HPDE6-E6E7 (cell line): ENCODE data around the gene RPL10.

ENCODE experiments used
- DNase-seq: peaks from one replicate; pipeline ENCODE4 v3.0.0; 2011; ENCODE audit warnings: missing footprints; ENCODE audit errors: extremely low spot score

Gene RPL10

DNA sequence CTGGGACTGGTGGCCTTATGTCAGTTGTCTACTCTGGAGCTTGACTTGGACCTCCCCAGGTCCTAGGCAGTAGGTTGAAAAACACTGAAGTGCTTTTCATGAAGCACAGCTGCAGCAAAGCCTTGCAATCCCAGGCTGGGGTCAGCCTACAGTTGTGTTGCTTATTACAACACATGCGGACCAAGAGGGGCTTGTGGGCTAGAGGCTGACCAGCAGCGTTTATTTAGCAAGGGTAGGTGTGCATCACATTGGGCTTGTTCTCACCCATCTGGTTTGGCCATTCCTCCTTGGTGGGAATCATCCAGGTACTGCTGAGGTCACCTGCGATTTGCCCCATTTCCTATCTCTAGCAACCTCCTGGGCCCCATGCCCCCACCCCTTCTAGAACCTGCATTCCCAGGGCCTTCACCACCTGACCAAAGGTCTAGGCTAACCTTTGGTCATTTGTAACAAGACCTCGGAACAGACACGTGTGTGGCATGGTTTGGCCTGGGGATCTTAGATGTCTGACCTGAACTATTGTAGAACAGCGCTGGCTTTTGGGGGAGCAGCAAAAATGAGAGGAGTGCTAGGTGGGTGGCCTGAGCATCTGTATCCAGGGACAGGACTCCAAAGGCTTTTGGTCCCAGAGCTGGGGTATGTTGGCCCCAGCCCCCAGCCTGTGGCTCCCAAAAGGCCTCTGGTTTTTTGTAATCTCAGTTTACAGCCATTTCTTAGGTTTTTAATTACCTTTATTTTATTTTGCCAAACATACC, 3.0 kb downstream of the RPL10 start:
- no peak for DNase-seq

DNA sequence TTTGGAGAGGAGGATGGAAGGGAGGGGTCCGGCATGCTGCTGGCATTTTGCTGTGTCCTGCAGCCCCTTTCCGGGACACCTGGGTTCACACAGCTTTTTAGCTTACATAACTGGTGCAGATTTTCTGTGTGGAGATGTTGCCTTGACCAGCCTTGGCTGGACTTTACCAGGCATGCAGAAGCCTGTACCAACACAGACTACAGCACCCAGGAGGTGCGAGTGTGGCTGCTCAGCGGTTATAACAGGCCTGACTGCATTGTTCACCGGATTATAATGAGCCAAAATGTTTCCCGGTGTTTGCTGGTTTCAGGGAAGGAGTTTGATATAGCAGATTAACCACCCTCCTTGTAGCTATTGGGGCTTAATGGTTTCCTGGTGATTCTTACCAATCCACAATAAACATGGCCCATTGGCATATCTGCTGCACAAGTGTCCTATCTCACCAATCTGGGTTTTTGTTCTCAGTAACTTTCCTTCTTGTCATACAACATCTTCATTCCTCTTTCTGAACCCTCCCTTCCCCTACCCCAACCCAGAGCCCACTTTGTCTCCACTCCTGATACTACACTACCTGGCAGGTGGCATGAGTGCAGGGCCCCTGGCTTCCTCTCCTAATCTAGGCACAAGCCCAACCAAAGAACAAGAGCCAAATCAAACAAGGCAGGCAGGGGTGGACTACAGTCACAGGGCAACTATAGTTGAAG, 3.9 kb downstream of the RPL10 start:
- peak; percentile 68 for DNase-seq

DNA sequence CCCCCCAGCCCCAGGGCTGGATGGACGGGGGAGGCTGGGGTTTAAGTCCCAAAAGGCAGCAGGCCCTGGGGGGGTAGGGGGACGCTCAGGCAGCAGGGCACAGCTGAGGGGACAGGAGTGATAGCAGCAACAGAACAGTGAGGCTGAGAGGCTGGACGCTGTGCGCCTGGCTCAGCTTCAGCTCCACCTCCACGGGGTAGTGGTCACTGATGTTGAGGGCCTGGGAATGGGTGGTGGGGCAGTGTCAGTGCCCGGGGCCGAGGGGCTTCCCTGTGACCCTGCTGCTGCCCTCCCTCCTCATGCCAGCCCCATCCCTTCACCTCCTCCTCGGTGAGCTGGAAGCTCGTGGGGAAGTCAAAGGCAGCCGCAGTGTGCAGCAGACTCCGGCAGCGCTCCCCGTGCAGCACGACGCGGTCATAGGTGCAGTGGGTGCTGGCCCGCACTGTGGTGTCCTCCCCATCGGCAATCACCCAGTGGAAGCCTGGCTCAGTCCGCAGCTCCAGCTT, 4.5 kb downstream of the RPL10 start:
- DNase-seq: no peak

DNA sequence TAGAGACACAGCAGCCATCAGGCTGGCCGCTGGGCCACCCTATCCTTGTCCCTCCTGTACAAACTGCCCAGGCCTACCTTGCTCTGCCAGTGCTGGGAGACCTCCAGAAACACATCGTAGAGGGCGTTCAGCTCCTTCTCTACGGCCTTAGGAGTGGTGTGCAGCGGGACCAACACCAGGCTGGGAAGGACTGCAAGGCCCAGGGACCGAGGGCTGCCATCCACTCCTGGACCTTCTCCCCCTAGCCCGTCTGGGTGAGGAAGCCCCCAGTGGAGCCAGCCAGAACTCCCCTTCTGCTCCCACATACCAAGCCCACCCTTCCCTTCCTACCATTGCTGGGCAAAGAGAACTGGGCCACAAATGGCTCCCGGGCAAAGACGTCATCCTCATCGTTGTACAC, 5.0 kb downstream of the RPL10 start:
- no peak for DNase-seq

DNA sequence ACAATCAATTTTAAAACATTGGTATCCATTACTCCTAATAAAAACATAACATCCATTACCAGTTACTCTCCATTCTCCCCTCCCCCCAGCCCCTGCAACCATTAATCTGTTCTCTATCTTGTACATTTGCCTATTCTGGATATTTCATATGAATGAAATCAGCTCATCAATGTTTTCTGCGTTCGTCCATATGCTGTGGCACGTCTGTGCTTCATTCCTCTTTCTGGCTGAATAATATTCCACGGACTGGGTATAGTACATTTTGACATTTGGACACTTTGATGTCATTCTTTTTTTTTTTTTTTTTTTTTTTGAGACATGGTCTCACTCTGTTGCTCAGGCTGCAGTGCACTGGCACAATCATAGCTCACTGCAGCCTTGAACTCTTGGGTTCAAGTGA, 5.7 kb downstream of the RPL10 start:
- no peak for DNase-seq

DNA sequence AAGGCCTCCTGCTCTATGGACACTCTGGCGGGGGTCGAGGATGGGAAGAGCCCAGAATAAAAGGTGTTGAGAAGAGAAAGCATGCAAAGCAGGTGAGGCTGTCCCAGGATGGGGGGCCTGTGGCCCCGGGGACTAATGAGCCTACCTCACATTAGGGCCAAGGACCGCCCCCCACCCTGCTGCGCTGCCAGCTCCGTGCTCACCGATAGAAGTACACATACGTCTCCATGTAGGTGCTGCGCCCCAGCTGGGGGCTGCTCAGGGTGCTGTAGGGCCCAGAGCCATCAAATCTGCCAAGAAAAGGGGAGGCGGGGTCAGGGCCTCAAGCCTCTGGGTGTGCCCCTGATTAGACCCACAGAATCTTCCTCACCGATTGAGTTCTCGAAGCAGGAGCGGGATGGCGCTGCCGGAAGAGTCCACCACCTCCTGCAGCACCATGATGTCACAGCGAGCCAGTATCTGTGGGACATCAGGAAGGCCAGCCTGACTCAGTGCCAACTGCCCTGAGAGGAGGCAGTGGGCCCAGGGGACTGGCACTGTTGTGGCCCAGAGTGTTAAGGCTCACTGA, 6.5 kb downstream of the RPL10 start:
- no peak for DNase-seq

DNA sequence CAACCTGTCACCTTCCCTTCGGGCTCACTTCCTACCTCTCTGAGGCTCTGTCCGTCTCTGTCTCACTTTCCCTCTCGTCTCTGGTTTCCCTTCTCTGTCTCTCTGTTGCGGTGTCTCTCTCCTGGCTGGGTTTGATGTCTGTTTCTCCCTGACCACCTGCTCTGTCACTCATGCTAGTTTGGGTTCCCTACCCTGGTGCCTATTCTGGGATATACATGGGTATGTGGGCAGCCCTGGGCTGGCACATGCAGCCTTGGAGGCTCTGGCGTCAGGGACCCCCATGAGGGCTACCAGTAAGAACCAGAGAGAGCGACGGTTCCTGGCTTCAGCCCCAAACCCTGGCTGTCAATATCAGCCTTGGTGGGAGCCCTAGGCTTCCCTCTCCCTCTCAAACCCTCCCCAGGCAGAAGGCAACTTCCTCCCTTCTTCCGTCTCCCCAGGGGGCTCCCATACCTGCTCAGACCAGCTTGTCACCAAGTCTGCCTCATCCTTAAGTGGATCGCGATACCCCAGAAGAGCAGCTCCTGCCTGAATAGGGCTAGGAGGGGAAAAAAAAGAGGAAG, 10.6 kb downstream of the RPL10 start:
- no peak for DNase-seq

DNA sequence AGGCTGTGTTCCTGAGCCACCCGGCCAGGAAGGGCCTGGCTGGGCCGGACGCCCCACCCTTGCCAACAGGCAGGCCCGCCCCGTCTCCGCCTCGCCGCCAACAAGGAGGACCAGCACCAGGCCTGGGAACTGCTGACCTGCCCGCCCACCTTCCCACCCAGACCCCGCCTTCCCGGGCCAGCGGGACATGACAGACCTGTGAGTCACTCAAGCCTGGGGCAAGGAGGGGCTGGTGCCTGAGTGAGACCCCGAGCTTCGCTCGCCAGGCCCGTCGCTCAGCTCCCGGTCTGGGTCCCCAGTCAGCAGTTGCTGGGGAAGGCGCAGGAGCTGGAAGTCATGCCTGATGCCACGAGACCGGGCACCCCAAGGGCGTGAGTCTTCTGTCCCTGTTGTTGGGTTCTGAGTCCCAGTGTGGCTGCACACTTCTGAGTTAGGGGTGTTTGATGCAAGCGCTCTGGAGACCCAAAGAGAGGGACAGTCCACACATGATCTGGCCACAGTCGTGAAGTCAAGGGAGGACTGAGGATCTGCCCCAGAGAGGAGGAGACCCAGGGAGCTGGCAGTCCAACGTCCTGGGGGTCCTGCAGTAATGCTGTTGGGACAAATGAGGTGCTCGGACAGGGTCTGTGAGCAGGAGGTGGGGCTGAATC, 11.2 kb downstream of the RPL10 start, which contains the start of gene DNASE1L1:
Gene DNASE1L1 (minus strand): TSS at position 33 of the 650 bp plus-strand sequence. CDS start 3,686 bp downstream, outside the sequence.
- DNase-seq: peak; percentile 85

DNA sequence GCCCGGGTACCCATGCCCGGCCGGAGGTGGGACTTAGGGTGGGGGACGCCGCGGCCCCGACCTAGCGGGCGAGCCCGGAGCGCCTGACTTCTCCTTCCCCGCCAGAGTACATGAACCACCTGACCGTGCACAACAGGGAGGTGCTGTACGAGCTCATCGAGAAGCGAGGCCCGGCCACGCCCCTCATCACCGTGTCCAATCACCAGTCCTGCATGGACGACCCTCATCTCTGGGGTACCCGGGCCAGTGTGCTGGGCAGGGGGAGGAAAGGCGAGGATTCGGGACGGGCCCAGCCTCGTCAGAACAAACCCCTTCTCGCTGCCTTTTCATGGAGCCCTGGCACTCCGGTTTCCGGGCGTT, 13.8 kb downstream of the RPL10 start:
- peak; percentile 72 for DNase-seq

DNA sequence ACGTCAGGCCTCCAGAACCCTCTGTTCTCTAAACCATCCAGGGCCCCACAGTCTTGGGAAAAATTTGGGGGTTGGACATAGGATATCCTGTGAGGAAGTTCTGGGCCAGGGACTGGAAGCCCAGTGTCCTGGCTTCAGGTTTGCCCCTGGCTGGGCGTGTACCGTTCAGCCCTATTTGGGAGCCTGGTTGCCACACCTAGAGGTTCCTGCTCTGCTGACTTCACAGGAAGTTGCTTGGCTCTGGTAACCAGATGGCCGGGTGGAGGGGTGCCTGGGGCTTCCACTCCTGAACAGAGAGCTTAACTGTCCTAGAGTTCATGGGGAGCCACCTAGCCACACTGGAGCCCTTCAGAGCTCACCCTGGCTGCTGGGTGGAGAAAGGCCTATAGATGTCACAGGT, 14.3 kb downstream of the RPL10 start:
- no peak for DNase-seq

DNA sequence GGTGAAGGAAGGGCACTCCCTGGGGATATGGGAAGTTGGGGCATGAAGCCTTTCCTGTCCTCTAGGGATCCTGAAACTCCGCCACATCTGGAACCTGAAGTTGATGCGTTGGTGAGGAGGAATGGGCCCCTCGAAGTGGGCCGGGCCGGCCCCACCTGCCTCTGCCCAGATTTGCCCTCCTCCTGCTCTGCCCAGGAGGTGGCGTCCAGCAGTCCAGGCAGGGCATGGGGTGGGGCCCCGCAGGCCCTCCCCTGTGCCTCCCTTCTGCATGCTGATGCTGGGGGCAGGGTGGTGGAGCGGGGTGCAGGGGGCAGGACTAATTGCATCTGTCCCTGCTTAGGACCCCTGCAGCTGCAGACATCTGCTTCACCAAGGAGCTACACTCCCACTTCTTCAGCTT, 15.0 kb downstream of the RPL10 start:
- DNase-seq: no peak

DNA sequence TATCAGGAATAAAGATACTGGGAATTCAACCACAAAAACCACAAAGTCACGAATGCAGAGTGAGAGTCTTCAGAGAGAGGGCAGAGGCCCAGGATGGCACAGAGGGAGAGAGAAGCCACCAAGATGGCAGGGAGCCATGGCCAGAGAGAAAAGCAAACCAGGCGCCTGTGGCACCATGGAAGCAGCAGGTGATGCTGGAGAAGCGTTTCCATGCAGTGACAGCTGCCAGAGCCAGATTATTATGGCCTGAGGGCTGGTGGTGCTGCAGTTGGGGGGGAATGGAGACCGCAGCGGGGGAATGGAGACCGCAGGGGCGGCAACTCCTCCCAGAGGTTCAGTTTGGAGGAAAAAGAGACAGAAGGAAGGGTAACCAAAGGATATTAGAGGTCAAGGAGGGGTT, 19.0 kb downstream of the RPL10 start:
- no peak for DNase-seq

DNA sequence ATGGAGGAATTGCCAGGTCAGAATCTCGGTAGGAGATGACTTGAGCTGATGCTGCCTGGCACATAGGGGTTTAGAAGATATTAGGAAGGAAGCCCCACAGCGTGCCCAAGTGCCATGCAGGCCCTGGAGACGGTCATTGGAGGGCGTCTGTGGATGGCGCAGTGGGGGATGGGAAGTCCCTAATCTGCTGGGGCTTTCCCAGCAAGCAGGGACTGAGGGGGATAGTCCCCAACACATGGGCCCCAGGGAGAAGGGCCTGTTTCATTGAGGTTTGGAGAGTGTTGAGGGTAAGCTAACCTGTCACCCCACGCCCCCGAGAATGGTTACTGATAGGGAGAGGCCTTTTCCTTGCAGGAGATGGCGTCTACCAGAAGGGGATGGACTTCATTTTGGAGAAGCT, 21.0 kb downstream of the RPL10 start:
- DNase-seq: no peak

DNA sequence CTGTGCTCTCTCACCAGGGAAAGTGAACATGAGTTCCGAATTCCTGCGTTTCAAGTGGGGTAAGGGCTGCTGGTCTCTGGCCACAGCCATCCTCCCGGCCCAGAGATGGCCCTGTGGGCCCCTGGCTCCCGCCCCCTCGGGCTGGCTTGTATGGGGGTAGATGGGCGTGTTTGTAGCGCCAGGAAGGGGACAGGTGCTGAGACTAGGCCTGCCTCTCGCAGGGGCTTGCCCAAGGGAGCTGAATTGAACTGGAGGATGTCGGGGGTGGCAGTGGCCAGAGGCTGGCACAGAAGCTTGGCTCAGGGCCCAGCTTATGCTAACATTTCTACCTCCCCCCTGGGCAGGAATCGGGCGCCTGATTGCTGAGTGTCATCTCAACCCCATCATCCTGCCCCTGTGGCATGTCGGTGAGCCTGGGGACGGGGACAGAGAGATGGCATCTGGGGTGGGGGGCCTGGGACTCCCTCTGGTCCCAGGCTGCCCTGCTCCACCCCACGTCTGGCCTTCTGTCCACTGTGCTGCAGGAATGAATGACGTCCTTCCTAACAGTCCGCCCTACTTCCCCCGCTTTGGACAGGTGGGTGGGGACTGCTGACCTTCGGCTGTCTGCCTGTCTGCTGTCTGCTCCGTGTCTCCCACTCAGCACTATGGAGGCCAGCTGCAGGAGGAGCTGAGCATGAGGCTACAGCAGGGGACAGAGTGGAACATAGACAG, 21.7 kb downstream of the RPL10 start:
- no peak for DNase-seq

DNA sequence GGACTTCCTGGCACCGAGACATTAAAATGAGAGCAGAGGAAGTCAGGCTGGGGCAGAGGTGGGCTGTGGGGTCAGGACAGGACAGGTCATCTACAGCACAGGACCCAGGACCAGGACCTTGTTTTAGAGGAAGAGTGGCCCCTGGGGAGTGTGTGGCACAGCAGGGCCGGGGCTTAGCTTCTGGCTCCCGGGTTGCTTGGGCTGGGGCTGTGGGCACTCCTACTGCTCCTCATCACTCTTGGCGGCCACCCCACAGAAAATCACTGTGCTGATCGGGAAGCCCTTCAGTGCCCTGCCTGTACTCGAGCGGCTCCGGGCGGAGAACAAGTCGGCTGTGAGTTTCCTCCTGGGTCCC, 22.2 kb downstream of the RPL10 start:
- DNase-seq: no peak

DNA sequence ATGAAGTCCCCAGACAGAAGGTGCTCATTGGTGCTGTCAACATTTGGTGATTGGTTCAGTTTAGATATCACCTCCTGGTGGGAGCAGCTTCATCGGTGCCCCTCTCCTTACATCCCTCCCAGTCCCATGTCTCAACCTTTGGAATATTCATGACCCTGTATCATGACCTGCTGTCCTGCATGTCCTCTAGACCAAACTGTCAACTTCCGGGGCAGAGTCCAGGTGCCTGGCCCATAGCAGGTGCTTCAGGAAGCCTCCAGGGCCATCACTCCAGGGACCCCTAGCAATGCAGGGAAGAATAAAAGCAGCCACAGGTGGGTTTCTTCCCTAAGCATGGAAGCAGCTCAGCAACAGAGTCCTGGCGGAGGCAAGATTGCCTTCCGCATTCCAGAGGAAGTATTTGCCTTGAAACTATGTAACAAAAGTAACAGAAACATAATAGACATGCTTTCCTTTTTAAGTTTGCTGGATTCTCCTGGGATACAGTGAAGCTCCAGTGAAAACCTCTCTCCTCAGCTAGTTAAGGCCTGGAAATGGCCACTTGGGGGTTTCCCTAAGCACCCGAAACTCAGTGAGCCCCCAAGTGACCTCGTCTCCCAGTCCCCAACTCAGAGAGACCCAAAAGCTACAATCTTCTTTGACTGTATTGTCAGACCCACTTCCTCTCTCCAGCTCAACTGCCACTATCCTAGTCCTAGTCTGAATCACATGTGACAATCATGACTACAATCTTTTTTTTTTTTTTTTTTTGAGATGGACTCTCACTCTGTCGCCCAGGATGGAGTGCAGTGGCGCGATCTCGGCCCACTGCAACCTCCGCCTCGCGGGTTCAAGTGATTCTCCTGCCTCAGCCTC, 29.0 kb downstream of the RPL10 start:
- no peak for DNase-seq

DNA sequence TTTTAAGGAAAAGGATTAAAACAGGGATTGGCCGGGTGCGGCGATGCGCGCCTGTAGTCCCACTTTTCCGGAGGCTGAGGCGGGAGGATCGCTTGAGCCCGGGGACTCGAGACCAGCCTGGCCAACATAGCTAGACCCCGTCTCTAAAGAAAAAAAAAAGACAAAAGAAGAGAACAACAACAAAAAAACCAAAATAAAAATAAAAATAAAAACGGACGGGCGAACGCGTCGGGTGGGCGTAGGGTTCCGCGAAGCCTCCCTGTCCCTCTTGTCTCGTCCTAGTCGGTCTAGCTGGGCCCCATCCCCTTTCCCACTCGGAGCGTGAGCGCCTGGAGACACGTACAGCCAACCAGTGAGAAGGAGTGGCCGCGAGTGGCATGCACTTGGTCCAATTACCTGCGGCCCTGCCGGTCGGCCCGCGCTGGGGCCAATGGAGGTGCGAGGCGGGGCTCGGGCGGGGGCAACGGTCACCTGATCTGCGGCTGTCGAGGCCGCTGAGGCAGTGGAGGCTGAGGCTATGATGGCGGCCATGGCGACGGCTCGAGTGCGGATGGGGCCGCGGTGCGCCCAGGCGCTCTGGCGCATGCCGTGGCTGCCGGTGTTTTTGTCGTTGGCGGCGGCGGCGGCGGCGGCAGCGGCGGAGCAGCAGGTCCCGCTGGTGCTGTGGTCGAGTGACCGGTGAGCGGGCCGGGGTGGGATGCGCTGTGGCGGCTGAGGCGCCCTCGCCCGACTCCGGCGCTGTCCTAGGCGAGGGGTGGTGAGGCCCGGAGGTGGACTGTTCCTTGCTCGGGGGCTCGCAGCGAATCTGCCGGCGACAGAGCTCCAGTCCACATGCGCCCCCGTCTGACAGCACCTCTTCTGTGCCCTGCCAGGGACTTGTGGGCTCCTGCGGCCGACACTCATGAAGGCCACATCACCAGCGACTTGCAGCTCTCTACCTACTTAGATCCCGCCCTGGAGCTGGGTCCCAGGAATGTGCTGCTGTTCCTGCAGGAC, 30.3 kb downstream of the RPL10 start, which contains the start of gene ATP6AP1:
Gene ATP6AP1 (plus strand): TSS at position 502 of the 996 bp plus-strand sequence. CDS start 16 bp downstream, at position 518.
- DNase-seq: peak; percentile 99

DNA sequence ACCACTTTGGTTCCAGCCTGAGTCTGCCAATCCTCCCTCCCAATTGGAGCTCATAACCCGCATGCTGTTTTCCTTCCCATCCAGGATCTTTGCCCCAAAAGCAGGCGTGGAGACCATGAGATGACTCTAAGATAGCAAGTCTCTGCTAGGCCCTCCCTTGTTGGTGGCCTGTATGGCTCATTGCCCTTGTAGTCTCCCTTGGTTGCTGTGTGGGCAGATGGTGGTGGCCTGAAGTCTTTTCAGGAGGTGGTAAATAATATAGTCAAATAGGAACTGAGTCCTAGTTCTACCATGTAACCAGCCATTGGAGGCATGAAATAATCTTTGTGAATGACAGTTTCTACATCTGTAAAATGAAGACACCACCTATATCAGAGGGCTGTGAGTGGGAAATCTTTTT, 31.5 kb downstream of the RPL10 start:
- DNase-seq: no peak

DNA sequence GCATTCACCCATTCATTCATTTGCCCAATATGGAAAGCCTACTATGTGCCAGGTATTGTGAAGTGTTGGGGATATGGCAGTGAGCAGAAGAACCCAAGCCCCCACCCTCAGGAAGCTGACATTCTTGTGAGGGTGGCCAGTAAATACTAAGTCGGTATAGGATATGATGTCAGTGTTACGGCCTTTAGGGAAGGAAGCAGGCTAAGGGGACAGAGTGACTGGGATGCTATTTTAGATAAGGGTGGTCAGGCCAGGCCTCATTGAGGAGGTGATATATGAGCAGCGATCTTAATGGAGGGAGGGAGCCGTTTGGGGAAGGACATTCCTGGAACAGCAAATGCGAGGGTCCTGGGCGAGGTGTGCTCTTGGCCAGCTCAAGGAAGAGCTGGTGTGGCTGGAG, 32.3 kb downstream of the RPL10 start:
- no peak for DNase-seq
